HG02759 (cell line): ENCODE results near the gene CHRNA9.
"Not testable (repeated sequence)": the region's sequence is repeated elsewhere in the genome, so short reads cannot be mapped to it uniquely, and the experiment has no call there.

ENCODE experiments used
- ATAC-seq: cut with Tn5 transposase; IDR thresholded peaks from one replicate; pipeline ENCODE4 v1.9.1; 2021; ENCODE audit warnings: mild to moderate bottlenecking, moderate library complexity; ENCODE audit not compliant: unreplicated experiment

CHRNA9 gene

GRCh38 chr4:40378619-40379018 is 43.5 kb downstream of the CHRNA9 start:
- no peak for ATAC-seq

GRCh38 chr4:40379248-40379647 is 44.1 kb downstream of the CHRNA9 start:
- no peak for ATAC-seq

DNA sequence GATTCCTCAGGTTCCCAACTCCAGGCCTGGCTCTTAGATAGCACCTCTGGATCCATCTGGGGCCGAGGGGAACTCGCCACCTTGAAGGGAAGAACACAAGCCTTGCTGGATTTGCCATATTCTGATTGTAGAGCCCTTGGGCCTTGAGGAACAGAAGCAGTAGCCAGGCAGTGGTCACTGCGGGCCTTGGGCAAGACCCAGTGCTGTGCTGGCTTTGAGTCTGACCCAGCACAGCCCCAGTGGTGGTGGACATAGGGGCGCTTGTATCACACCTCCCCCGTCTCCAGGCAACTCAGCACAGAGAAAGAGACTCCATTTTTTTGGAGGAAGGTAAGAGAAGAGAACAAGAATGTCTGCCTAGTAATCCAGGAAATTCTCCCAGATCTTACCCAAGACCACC is 45.5 kb downstream of the CHRNA9 start:
- ATAC-seq, result no peak

- ATAC-seq, result no peak
Observed at GRCh38 chr4:40388239-40388638, 53.1 kb downstream of the CHRNA9 start.

DNA sequence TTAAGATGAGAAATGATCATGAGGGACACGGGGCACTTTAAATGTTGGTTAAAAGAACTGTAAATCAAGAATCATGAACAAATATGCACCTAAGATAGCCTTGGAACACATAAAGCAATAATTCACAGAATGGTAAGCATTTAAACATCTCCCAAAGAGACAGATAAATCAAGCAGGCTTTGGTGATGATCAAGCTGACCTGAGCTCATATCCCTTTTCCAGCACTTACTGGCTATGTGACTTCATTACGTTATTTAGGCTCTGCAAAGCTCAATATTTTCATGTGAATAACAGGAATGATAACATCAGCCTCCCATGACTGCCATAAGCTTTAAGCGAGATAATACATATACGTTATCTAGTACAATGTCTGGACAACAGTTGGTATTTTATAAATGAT is 54.9 kb downstream of the CHRNA9 start:
- ATAC-seq, result no peak

GRCh38 chr4:40392241-40392640 is 57.1 kb downstream of the CHRNA9 start:
- not testable (repeated sequence) for ATAC-seq

DNA sequence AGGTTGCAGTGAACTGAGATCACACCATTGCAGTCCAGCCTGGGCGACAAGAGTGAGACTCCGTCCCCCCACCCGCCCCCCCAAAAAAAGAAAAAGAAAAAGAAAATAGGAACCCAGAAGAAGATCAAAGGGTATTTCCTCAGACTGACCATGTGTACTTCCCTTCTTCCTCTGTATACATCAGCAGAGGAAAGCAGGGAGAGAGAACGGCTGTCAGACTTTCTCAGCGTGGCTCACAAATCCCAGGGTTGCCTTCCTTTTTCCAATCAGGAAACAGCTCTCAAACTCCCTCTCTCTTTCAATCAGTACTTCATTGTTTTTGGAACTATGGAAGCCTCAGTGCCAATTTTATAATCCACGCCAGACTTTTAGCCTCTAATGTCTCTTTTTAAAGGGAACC is 59.1 kb downstream of the CHRNA9 start:
- ATAC-seq, result no peak

DNA sequence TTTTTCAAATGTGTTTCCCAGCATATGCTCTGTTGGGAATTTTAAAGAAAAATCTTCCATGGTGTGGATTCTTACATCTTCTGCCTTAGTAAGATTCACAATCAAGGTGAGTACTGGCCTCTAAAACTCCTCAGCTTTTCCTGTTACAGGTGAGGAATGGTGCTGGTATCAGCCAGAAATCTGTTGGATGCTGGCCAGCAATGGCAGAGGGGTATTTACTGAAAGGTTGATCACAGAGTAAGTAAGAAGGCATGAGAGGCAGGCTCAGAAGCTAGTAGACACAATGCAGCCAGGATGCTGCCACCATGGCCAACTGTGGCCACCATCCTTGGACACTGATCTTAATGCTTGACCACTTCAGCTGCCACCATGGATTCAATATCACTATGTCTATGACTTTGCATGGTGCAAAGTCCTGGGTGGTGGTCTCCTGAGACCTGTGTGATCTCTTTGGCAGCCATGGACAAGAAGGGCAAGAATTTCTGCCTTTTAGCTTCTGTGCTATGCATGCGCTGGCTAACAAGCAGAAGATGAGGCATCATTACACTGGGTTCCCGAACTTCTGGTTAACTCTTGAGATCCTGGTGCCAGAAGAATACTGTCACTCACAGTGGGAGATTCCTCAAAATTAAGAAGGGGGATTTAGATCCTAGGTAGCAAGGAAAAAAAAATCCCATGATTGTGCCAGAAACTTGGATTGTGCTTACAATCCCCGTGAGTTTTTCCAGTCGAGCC is 60.2 kb downstream of the CHRNA9 start:
- no peak for ATAC-seq

DNA sequence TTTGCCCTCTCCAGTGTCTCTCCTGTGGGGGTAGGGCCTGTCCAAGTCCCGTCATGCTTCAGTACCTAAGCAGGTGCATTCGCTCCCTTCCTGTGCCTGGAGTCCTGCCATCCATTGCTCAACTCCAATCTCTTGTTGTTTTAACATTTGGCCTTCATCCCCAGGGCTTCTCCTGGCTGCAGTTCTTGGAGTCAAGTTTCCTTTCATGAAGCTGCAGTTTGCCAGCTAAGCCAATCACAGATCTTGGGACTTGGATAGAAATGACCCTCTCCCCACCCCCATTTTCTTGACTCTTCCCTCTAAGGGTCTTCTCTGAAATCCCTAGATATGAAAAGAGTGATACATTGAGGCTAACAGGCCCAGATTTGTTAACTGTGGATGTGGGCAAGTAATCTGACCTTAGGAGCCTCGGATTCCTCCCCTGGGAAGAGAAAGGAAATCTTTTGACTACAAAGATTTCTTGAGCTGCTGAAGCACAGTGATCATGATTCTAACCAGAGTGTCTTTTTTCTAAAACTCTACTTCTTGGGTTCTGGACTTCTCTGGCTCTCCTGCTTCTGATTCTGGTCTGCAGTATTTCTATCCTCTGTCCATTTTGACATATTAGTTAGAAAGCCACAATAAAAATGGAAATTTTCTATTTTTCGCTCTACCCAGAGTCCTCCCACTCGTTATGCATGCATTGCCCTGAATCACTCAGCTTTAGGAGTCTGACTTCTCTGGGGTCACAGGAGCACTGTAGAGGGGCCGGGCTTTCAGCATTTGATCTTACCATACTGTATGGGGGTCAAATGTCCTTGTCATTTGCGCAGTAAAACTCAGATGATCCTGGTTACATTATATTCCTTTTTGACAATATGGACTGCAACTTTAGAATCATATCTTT is 61.0 kb downstream of the CHRNA9 start:
- no peak for ATAC-seq

DNA sequence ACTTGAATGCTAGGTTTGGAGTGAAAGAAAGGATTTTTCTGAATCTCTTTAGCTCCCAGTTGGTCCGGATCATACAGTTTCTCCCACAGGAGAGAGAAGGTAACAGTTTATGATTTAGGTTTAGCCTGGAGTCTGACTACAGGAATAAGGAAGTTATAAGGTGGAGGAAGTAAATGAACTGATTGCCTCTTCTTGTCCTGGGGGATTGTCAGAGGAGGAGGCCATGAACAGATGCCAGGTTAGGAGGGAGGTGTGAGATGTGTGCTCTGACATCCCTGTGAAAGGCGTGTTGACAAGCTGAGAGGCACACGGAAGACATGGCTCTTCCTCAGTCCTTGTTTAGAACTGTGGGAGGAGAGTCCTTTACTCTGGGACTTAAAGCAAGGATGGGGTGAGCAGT is 64.4 kb downstream of the CHRNA9 start:
- no peak for ATAC-seq

GRCh38 chr4:40401096-40401495 is 66.0 kb downstream of the CHRNA9 start:
- ATAC-seq, result no peak

DNA sequence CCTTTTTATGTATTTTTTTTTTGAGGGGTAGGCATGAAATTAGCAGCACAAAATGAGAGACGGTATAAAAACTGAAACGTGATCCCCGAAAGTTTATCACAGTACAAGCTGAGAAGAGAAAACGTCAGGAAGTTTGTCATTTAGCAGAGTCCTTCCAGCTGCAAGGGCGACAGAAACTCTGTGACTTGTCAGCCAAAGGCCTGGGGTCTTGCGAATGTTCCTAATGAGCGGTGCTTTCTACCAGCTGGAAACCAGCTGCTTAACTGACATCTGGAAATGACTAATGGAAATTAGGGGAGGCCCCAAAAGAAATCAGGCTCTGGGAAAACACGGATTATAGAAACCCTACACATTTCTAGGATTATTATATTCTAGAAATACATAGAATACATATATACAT is 66.5 kb downstream of the CHRNA9 start:
- no peak for ATAC-seq

DNA sequence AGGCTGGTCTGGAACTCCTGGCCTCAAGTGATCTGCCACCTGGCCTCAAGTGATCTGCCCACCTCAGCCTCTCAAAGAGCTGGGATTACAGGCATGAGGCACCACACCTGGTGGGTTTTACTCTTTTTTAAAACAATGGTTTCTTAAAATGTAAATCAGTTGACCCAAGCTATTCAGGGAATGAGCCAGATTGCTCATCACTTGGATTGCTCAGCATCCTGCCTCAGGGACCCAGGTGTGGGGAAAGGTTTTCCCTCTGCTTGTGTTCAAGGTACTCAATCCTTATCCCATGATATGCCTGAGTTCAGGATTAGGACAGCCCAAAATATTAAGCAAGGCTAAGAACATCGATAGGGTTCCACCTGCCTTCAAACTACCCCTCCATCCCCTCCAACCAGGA is 67.4 kb downstream of the CHRNA9 start:
- no peak for ATAC-seq

- ATAC-seq, result no peak
Observed at GRCh38 chr4:40403081-40403480, 67.9 kb downstream of the CHRNA9 start.
